Measurements from ENCODE around the gene ALDOC. TPM values are rescaled to one million over a fixed set of nuclear protein-coding genes. Genes with fewer than 3 reads are reported as not detected.
A peak's percentile ranks its signal among the peaks of the same experiment; 100 is the strongest.

The ALDOC gene
- total and polyA plus RNA-seq, 10 of the 15 experiments (the other 5 are each of a cell fraction or from before 2014, with no cell fraction given), result 16.0 to 268 (median 78.2) TPM

GRCh38 chr17:28534740-28535375, 41.8 kb downstream of the ALDOC start:
- no peaks in the 10 kb centered on the region for H4K20me1 ChIP-seq (ENCODE audit: control insufficient read depth, insufficient read depth)
- no peaks in the 10 kb centered on the region for H3K36me3 ChIP-seq (ENCODE audit: control insufficient read depth in 2 of 2, insufficient read depth in 2 of 2, low read length in 1 of 2)
- H3K4me2 ChIP-seq (ENCODE audit: control insufficient read depth, insufficient read depth), result no peak overlapping the region
- no peak overlapping the region for H2AFZ ChIP-seq (ENCODE audit: control insufficient read depth, low read depth, low read length)
- no peak for TF ChIP-seq BMI1 (IDR thresholded peaks at IDR 0.05; ENCODE audit: borderline replicate concordance)
- no peak for TF ChIP-seq CREB1 (IDR thresholded peaks at IDR 0.05; ENCODE audit: low read depth)
- TF ChIP-seq ZNF24 (IDR thresholded peaks at IDR 0.05), result no peak
- TF ChIP-seq WRNIP1 (IDR thresholded peaks at IDR 0.05; ENCODE audit: borderline replicate concordance, low read depth, low read length), result no peak
- no peak for TF ChIP-seq MEF2A (IDR thresholded peaks at IDR 0.05; ENCODE audit: insufficient read depth, low read depth, low read length)
- no peak for TF ChIP-seq ASH2L (IDR thresholded peaks at IDR 0.05; ENCODE audit: borderline replicate concordance, low read depth)
- no peak for TF ChIP-seq TCF12 (IDR thresholded peaks at IDR 0.05; ENCODE audit: low read depth, low read length)
- TF ChIP-seq LARP7 (IDR thresholded peaks at IDR 0.05), result no peak
- no peak for TF ChIP-seq IKZF2 (IDR thresholded peaks at IDR 0.05)
- TF ChIP-seq CREM (IDR thresholded peaks at IDR 0.05; ENCODE audit: low read depth), result no peak
- no peak for TF ChIP-seq KDM1A (IDR thresholded peaks at IDR 0.05; ENCODE audit: borderline replicate concordance)
- no peak for TF ChIP-seq EED (IDR thresholded peaks at IDR 0.05; ENCODE audit: low read depth)
- TF ChIP-seq SMAD5 (IDR thresholded peaks at IDR 0.05; ENCODE audit: low read depth), result no peak
- no peak for TF ChIP-seq DPF2 (IDR thresholded peaks at IDR 0.05)
- no peak for TF ChIP-seq JUNB (IDR thresholded peaks at IDR 0.05)
- no peak for TF ChIP-seq TARDBP (IDR thresholded peaks at IDR 0.05; ENCODE audit: borderline replicate concordance)
- no peak for TF ChIP-seq KLF5 (IDR thresholded peaks at IDR 0.05; ENCODE audit: partially characterized antibody)
- RAD21 ChIA-PET (ENCODE audit: unreplicated experiment), result interaction anchor here (0.8 to 1.4 kb wide), 2 partner anchors 13 to 40 kb away, joined by 4 to 5 read pairs; no protein-coding TSS in a partner anchor
- no peaks in the 10 kb centered on the region for H3K9me3 ChIP-seq (replicated peaks; ENCODE audit: control insufficient read depth, insufficient read depth, low read length)
- no peaks in the 10 kb centered on the region for H3K79me2 ChIP-seq (ENCODE audit: control insufficient read depth, insufficient read depth, low read length)
- no peak for DNase-seq (ENCODE audit: low read depth, low spot score)
- CTCF ChIA-PET, result interaction anchor here (0.6 to 4.2 kb wide), 3 partner anchors 38 to 641 kb away, joined by 3 to 59 read pairs (median 4); no protein-coding TSS in a partner anchor
- FAIRE-seq, result no peak
- ATAC-seq, result peak; percentile 30; the same call in 1 of the 3 replicates
- H3K27ac ChIP-seq (ENCODE audit: control insufficient read depth, insufficient read depth), result no peak overlapping the region
- no peaks in the 10 kb centered on the region; a peak in 1 of 4 replicates for H3K27me3 ChIP-seq (replicated peaks in 1 of 2; ENCODE audit: control insufficient read depth in 2 of 2, insufficient read depth in 2 of 2, low read length in 1 of 2)
- 27% methylated on average over 11 of the region's 11 CpGs for WGBS (ENCODE audit: insufficient coverage, insufficient replicate concordance, low lambda C conversion rate, missing lambda C conversion rate)
- in situ Hi-C loops (cut with MboI) (no loop called here), intact Hi-C loops (cut with micrococcal nuclease; ENCODE audit: unreplicated experiment) (no loop called here)
- SMC1A ChIA-PET (ENCODE audit: uncharacterized antibody, unreplicated experiment), result interaction anchor here (1.8 kb wide), 1 partner anchor 40 kb away, joined by 5 read pairs; no protein-coding TSS in a partner anchor
- no peaks in the 10 kb centered on the region for H3K4me1 ChIP-seq (ENCODE audit: control insufficient read depth, insufficient read depth, low read length)
- no peak overlapping the region for H3K9ac ChIP-seq (ENCODE audit: control insufficient read depth, insufficient read depth, low read length)
- no TSS peak for BruUV-seq (replicated peaks)
- no peak overlapping the region for H3K4me3 ChIP-seq
- POLR2A ChIA-PET, result interaction anchor here (1.1 kb wide), 1 partner anchor 30 kb away, joined by 3 read pairs; no protein-coding TSS in a partner anchor
